ENCODE measurements around the gene HPCAL1. TPM values are rescaled to one million over a fixed set of nuclear protein-coding genes. Genes with fewer than 3 reads are reported as not detected.
A peak's percentile ranks its signal among the peaks of the same experiment; 100 is the strongest.

HPCAL1 gene
- total RNA-seq, 1 donor from 2014 or later = 77.1 TPM

DNA sequence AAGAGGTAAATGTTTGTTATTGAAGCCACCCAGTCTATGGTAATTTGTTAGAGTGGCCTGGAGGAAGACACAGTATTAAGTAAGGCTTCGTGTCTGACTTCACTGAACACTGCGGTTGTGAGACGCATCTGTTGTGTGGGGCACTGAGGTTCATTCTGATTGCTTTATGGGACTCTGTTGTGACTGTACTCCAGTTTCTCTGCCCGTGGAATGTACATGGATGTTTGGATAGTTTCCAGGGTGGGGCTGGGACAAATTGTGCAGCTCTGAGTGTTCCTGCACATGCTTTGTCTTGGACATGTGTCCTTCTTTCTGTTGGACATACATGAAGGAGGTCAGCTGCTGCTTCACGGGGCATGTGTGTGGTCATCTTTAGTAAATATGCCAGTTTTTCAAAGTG, 86.9 kb downstream of the HPCAL1 start:
- no peaks in the 10 kb centered on the region for H3K9me3 Mint-ChIP-seq
- peaks cover 4% of the 10 kb centered on the region for H3K36me3 Mint-ChIP-seq (ENCODE audit: low read depth)
- intact Hi-C loops (cut with micrococcal nuclease) = no loop called here
- no peak for DNase-seq
- H3K27me3 Mint-ChIP-seq = no peaks in the 10 kb centered on the region
- H3K27ac Mint-ChIP-seq = no peak overlapping the region
- peaks cover 28% of the 10 kb centered on the region for H3K4me1 Mint-ChIP-seq
- H3K4me3 Mint-ChIP-seq = no peak overlapping the region

DNA sequence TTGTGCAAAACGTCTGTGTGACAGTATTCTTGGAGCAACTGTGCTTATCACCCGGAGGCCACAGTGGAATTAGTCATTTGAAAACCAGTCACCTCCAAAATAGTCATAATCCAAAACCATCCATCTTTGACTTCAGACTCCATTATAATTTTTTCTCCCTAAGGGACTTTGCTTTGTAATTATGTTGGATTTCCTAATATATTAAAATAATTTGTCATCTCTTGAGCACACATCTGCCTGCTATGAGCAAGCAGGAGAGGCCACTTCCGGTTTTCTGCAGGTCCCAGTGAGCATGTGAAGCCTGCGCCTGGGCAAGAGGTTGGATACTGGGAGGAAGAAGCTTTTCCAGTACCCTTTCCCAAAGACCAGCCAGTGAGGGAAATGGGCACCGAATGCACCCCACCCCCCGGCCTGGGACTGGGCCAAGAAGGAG, 87.7 kb downstream of the HPCAL1 start:
- no peaks in the 10 kb centered on the region for H3K27me3 Mint-ChIP-seq
- H3K4me3 Mint-ChIP-seq = no peak overlapping the region
- peaks cover 27% of the 10 kb centered on the region for H3K4me1 Mint-ChIP-seq
- no peaks in the 10 kb centered on the region for H3K9me3 Mint-ChIP-seq
- H3K36me3 Mint-ChIP-seq (ENCODE audit: low read depth) = peaks cover 4% of the 10 kb centered on the region
- intact Hi-C loops (cut with micrococcal nuclease) = no loop called here
- no peak for DNase-seq
- no peak overlapping the region for H3K27ac Mint-ChIP-seq

DNA sequence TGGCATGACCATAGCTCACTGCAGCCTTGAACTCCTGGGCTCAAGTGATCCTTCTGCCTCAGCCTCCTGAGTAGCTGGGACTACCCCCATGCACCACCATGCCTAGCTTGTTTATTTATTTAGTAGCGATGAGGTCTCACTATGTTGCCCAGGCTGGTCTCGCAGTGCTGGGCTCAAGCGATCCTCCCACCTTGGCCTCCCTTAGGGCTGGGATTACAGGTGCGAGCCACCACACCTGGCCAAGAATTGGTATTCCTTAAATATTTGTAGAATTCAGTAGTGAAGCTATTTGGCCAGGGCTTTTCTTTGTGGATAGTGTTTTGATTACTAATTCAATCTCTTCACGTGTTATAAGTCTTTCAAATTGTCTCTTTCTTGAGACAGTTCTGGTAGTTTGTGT, 89.4 kb downstream of the HPCAL1 start:
- H3K4me1 Mint-ChIP-seq = peaks cover 16% of the 10 kb centered on the region
- no peaks in the 10 kb centered on the region for H3K27me3 Mint-ChIP-seq
- H3K27ac Mint-ChIP-seq = no peak overlapping the region
- H3K36me3 Mint-ChIP-seq (ENCODE audit: low read depth) = peaks cover 2% of the 10 kb centered on the region
- no peaks in the 10 kb centered on the region for H3K9me3 Mint-ChIP-seq
- no peak overlapping the region for H3K4me3 Mint-ChIP-seq
- intact Hi-C loops (cut with micrococcal nuclease) = no loop called here
- DNase-seq = no peak

GRCh38 chr2:10392548-10392947, 89.8 kb downstream of the HPCAL1 start:
- Mint-ChIP-seq H3K9me3 (no peaks in the 10 kb centered on the region), H3K27ac (no peak overlapping the region)
- no peak for DNase-seq

GRCh38 chr2:10392951-10393639, 90.4 kb downstream of the HPCAL1 start:
- Mint-ChIP-seq H3K36me3 (ENCODE audit: low read depth) (peaks cover 2% of the 10 kb centered on the region), H3K4me3 (no peak overlapping the region), H3K4me1 (peaks cover 15% of the 10 kb centered on the region), H3K27ac (no peak overlapping the region), H3K27me3 (no peaks in the 10 kb centered on the region), H3K9me3 (no peaks in the 10 kb centered on the region)
- DNase-seq = no peak
- intact Hi-C loops (cut with micrococcal nuclease) = no loop called here

More at GRCh38 chr2:10392548-10392947, 89.8 kb downstream of the HPCAL1 start:
- no peak overlapping the region for H3K4me3 Mint-ChIP-seq
- intact Hi-C loops (cut with micrococcal nuclease) = no loop called here
- H3K4me1 Mint-ChIP-seq = peaks cover 14% of the 10 kb centered on the region
- no peaks in the 10 kb centered on the region for H3K27me3 Mint-ChIP-seq
- H3K36me3 Mint-ChIP-seq (ENCODE audit: low read depth) = peaks cover under 1% of the 10 kb centered on the region

DNA sequence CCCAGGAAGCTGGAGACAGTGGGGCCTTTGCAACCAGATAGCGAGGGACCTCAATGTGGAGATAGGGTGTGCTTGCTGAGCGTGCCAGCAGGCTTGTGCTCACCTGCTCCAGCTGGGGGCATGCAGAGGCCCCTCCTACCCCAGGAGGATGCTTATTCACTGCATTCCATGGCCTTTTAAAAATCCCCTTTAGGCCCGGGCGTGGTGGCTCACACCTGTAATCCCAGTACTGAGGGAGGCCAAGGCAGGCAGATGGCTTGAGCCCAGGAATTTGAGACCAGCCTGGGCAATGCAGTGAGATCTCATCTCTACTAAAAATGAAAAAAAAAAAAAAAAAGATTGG, 90.9 kb downstream of the HPCAL1 start:
- Mint-ChIP-seq H3K9me3 (no peaks in the 10 kb centered on the region), H3K4me3 (no peak overlapping the region), H3K27me3 (no peaks in the 10 kb centered on the region), H3K27ac (no peak overlapping the region), H3K36me3 (ENCODE audit: low read depth) (peaks cover 5% of the 10 kb centered on the region), H3K4me1 (peaks cover 11% of the 10 kb centered on the region)
- intact Hi-C loops (cut with micrococcal nuclease) = no loop called here
- DNase-seq = no peak

DNA sequence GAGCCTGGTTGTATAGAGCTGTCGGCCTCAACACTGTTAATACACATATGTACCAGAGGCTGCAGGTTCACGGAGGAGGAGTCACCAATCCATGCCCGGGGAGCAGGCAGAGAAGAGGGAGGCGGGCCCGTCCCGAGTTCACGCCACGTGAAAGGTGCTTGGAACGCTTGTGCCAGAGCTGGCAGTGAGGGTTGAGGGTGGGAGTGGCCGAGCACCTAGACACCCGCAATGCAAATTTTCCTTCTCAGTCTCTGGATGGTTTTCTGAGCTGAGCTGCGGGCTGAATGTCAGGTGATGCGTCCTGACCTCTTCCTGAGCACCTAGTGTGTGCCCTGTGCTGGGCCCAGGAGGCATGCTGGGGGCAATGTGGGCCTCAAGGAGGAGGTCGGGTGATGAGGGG, 93.2 kb downstream of the HPCAL1 start:
- Mint-ChIP-seq H3K9me3 (no peaks in the 10 kb centered on the region), H3K27me3 (no peaks in the 10 kb centered on the region), H3K27ac (no peak overlapping the region), H3K4me1 (peaks cover 19% of the 10 kb centered on the region), H3K4me3 (no peak overlapping the region), H3K36me3 (ENCODE audit: low read depth) (peaks cover 22% of the 10 kb centered on the region)
- intact Hi-C loops (cut with micrococcal nuclease) = no loop called here
- DNase-seq = no peak

DNA sequence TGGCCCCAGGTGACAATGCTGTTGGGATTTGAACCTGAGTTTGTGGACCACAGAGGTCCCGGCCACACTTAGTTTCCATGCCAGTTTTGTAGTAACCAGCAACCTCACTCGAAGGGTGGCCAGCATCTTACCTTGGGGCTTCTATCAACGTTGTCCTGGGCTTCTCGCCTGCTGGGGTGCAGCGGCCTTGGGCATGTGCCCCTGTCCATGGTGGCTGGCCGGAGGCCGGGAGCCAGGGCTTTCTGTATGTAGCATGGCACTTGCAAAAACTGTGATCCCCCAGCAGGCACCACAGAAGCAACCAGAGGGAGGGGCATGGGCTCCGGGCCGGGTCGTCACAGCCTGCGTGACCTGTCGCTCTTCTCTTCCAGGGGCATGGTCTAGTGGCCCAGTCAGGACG, 93.8 kb downstream of the HPCAL1 start:
- no peaks in the 10 kb centered on the region for H3K27me3 Mint-ChIP-seq
- peaks cover 27% of the 10 kb centered on the region for H3K36me3 Mint-ChIP-seq (ENCODE audit: low read depth)
- no peak for DNase-seq
- H3K27ac Mint-ChIP-seq = no peak overlapping the region
- no peak overlapping the region for H3K4me3 Mint-ChIP-seq
- intact Hi-C loops (cut with micrococcal nuclease) = no loop called here
- peaks cover 24% of the 10 kb centered on the region for H3K4me1 Mint-ChIP-seq
- H3K9me3 Mint-ChIP-seq = no peaks in the 10 kb centered on the region

- H3K4me1 Mint-ChIP-seq = peaks cover 24% of the 10 kb centered on the region
- H3K27ac Mint-ChIP-seq = no peak overlapping the region
- H3K27me3 Mint-ChIP-seq = no peaks in the 10 kb centered on the region
- peaks cover 27% of the 10 kb centered on the region for H3K36me3 Mint-ChIP-seq (ENCODE audit: low read depth)
- no peak overlapping the region for H3K4me3 Mint-ChIP-seq
- no peak for DNase-seq
- intact Hi-C loops (cut with micrococcal nuclease) = no loop called here
- H3K9me3 Mint-ChIP-seq = no peaks in the 10 kb centered on the region
Measured at GRCh38 chr2:10397297-10397875, 94.7 kb downstream of the HPCAL1 start.

GRCh38 chr2:10397878-10398277, 95.2 kb downstream of the HPCAL1 start:
- Mint-ChIP-seq H3K27ac (no peak overlapping the region), H3K36me3 (ENCODE audit: low read depth) (peaks cover 27% of the 10 kb centered on the region), H3K4me3 (no peak overlapping the region)

DNA sequence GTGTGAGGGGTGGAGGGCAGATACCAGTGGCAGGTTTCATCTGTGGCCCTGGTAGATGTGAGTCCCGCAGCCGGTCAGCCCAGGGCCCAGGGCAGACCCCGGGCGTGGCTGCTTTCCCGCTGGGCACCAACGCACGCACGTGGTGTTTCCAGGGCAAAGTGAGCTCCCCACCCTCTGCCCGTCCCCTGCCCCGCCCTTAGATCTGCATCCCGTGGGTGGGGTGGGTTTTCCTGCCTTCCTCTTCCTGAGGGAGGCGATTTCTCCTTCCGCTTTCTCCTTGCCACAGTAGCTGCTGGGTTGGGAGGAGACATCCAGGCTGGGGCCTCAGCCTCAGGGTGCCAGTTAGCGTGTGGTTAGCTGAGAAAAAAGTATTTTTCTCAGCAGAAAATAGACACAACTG, 95.8 kb downstream of the HPCAL1 start:
- H3K4me1 Mint-ChIP-seq = peaks cover 20% of the 10 kb centered on the region
- H3K4me3 Mint-ChIP-seq = no peak overlapping the region
- H3K36me3 Mint-ChIP-seq (ENCODE audit: low read depth) = peaks cover 27% of the 10 kb centered on the region
- no peak overlapping the region for H3K27ac Mint-ChIP-seq
- intact Hi-C loops (cut with micrococcal nuclease) = no loop called here
- no peaks in the 10 kb centered on the region for H3K27me3 Mint-ChIP-seq
- no peak for DNase-seq
- H3K9me3 Mint-ChIP-seq = no peaks in the 10 kb centered on the region

More at GRCh38 chr2:10397878-10398277, 95.2 kb downstream of the HPCAL1 start:
- no peak for DNase-seq
- Mint-ChIP-seq H3K4me1 (peaks cover 23% of the 10 kb centered on the region), H3K9me3 (no peaks in the 10 kb centered on the region), H3K27me3 (no peaks in the 10 kb centered on the region)
- intact Hi-C loops (cut with micrococcal nuclease) = no loop called here

- Mint-ChIP-seq H3K9me3 (no peaks in the 10 kb centered on the region), H3K4me1 (peaks cover 23% of the 10 kb centered on the region), H3K27me3 (no peaks in the 10 kb centered on the region), H3K36me3 (ENCODE audit: low read depth) (peaks cover 29% of the 10 kb centered on the region), H3K27ac (peak overlapping the region; percentile 75), H3K4me3 (no peak overlapping the region)
- intact Hi-C loops (cut with micrococcal nuclease) = no loop called here
- no peak for DNase-seq
Measured at GRCh38 chr2:10399358-10399757, 96.7 kb downstream of the HPCAL1 start.

GRCh38 chr2:10400002-10400401, 97.3 kb downstream of the HPCAL1 start:
- no peak overlapping the region for H3K4me3 Mint-ChIP-seq
- H3K9me3 Mint-ChIP-seq = no peaks in the 10 kb centered on the region
- intact Hi-C loops (cut with micrococcal nuclease) = loop anchor here (1.0 kb wide), 1 partner anchor 8 kb away; no protein-coding TSS in a partner anchor
- no peaks in the 10 kb centered on the region for H3K27me3 Mint-ChIP-seq
- H3K36me3 Mint-ChIP-seq (ENCODE audit: low read depth) = peaks cover 29% of the 10 kb centered on the region
- peaks cover 22% of the 10 kb centered on the region for H3K4me1 Mint-ChIP-seq
- H3K27ac Mint-ChIP-seq = peak overlapping the region; percentile 75
- no peak for DNase-seq

GRCh38 chr2:10400568-10400977, 97.9 kb downstream of the HPCAL1 start:
- intact Hi-C loops (cut with micrococcal nuclease) = loop anchor here (1.0 kb wide), 1 partner anchor 8 kb away; no protein-coding TSS in a partner anchor
- Mint-ChIP-seq H3K9me3 (no peaks in the 10 kb centered on the region), H3K4me1 (peaks cover 22% of the 10 kb centered on the region), H3K4me3 (peak overlapping the region; percentile 4), H3K36me3 (ENCODE audit: low read depth) (peaks cover 29% of the 10 kb centered on the region), H3K27ac (peak overlapping the region; percentile 60), H3K27me3 (no peaks in the 10 kb centered on the region)
- peak; percentile 69 for DNase-seq

Measured in activated CD4-positive, alpha-beta T cell treated with anti-CD3 and anti-CD28 coated beads, Interleukin-2, amount 10 ng/mL, durations not matched to agents 24 days and 14 days (primary cell).